Islet precursor cell (in vitro differentiated cells): ENCODE data around the gene CENPX.

Source experiments
- DNase-seq: peaks from one replicate; pipeline ENCODE4 v3.0.0-alpha.2; 2018

The CENPX gene

DNA sequence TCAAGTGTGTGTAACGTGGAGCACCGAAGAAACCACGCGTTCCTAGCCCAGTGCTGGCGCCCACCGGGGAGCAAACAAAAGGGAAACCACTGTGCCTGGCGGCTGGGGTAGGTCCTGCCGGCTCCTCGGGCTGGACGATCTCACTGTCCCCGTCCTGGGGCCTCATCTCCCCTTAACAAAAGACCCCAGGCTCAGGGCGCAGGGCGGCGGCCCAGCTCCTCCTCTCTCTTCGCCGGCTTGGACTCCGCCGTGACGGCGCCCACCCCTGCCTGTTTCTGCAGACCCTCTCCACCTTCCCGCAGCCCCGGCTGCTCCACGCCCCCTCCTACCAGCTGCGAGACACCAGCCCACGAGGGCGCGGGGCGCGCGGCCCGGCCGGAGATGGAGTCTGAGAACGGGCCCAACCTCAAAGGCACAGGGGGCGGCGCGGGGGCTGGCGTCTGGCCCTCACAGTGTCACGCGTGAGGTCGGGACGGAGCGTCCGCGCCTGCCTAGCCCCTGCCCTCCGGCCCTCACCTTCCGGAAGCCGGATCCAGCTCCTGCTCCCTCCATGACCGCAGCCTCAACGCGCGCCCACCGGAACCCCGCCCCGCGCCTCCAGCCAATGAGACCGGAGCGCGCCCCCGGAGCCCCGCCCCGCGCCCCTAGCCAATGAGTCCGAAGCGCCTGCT, at the start of gene CENPX:
Gene CENPX, minus strand, starts transcription at position 569 of the 671 bp plus-strand sequence. Its CDS starts 17 bp downstream, at position 552.
- DNase-seq, result no peak

DNA sequence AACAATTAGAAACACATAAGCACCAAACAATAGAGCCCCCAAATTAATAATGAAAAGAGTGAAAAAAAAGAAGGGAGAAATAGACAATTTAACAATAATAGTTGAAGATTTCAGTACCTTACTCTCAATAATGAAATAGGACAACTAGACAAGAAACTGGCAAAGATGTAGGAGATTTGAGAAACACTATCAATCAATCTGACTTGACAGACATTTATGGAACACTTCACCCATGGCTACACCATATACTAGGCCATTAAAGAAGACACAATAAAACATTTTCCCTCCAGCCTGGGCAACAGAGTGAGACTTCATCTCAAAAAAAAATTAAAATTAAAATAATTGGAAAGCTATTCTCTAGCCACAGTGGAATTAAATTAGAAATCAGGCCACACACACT, 47.9 kb upstream of the CENPX start:
- DNase-seq, result no peak

GRCh38 chr17:82065638-82066303, 43.1 kb upstream of the CENPX start, which contains the start of gene DUS1L:
TSS of gene DUS1L (minus strand) at chr17:82065804. CDS start at chr17:82065059, 745 bp downstream.
- no peak for DNase-seq

DNA sequence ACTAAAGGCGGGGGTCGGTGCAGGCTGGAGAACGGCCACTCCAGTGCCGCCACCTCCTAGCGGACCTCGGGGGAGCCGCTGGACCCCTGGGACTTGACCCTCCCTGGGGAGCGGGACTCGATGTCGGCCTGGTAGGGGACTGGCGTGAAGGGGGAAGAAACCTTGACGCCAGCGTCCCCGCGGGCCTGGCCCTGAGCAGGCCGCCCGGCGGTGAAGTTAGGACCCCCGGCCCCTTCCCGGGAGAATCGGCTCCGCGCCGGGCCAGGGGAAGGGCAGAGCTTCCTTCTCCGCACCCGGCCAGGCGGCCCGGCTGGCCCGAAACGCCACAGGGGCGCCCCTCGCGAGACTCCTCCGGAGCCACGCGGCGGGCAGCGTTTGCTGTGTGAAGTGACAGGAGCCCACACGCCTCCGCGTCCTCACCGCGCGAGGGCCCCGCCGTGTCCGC, 42.5 kb upstream of the CENPX start:
- no peak for DNase-seq

GRCh38 chr17:82064433-82065192, 41.9 kb upstream of the CENPX start:
- no peak for DNase-seq

- DNase-seq, result no peak
Observed at GRCh38 chr17:82063424-82064415, 41.0 kb upstream of the CENPX start.

DNA sequence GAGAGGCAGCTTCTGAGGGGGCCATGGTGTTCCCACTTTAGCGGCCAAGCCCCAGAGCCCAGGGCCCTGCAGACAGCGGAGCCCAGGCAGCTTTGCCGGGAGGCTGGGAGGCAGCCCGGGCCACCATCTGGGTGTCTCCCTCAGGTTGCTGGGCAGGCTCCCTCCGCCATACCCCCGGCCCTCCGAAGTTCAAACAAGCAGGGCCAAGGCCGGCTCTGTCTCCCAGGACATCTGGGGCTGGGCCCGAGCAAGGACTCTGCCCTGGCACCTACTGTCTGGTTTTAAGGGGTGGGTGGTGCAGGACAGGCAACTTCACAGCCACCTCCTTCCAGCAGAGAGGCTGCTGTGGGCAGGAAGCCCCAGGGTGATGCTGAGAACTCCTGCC, 40.3 kb upstream of the CENPX start:
- DNase-seq, result no peak

GRCh38 chr17:82062076-82062983, 39.7 kb upstream of the CENPX start:
- no peak for DNase-seq

- DNase-seq, result no peak
Observed at GRCh38 chr17:82061047-82061925, 38.6 kb upstream of the CENPX start.

DNA sequence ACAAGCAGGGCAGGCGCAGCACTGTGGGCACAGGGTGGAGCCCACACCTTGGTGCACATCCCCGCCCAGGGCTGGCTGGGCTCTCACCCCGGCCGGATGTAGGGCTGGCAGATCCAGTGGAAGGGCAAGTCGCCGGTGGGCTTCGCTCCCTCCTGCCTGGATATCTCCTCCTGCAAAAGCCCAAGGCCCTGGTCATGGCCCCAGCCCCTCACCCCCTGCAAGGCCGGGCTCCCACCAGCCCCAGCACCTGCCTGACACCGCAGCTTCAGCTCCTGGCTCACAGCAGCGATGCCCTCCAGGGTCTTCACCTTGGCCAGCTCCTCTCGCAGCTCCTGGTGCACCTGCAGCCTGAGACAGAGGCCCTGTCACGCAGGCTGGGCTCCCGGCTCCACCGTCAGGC, 37.9 kb upstream of the CENPX start:
- DNase-seq, result no peak

DNA sequence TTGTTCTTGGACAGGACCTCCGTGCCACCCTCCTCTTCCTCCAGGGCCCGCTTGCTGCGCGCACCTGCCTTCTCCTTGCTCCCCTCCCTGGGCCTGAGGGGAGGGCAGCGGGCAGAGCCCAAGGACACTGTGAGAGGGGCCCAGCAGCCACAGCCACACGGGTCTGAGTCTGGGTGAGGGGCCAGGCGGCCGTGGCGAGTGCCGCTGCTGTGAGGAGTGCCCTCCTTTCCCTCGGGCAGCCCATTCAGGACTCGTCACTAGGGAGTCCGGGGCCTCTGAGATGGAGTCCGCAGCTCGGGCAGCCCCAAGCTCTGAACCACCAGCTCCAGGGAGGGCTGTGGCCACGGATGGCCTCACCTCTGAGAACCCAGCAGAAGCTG, 37.3 kb upstream of the CENPX start:
- no peak for DNase-seq

- DNase-seq, result no peak
Observed at GRCh38 chr17:82059272-82060000, 36.8 kb upstream of the CENPX start.

- no peak for DNase-seq
Observed at GRCh38 chr17:82058855-82059249, 36.2 kb upstream of the CENPX start.

- DNase-seq, result no peak
Observed at GRCh38 chr17:82058230-82058854, 35.7 kb upstream of the CENPX start.

DNA sequence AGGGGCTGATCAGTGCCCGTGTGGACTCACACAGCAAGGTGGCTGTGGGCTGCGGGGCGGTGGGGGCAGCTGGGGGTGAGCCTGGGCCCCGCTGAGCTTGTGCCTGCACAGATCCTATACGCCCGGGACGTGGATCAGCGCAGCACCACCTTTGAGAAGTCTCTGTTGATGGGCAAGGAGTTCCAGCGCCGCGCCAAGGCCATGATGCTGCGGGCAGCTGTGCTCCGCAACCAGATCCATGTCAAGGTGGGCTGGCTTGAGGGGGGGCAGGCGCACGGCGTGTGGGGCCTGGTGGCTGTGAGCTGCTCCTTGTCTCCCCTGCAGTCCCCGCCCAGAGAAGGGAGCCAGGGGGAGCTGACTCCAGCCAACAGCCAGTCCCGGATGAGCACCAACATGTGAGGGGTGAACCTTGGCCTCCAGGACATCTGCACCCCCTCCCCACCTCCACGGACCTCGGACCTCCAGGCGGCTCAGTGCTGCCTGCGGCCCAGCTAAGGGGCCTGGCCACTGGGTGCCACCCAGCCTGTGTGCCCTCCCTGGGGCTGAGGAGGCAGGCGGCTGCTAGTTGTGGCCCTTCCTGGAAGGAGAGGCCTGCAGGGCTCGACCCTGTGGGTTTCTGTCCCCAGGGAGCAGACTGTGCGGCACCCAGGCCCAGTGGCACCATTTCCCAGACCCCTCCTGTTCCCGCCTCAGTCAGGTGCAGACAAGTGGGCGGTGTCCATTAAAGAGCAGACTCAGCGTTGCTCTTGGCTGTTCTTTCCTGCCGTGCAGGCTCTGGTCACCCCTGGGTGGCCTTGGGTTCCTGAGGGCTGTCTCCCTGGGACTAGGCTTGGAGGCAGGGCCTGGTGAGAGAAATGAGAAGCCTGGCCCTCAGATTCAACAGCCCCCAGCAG, 34.3 kb upstream of the CENPX start:
- DNase-seq, result no peak

DNA sequence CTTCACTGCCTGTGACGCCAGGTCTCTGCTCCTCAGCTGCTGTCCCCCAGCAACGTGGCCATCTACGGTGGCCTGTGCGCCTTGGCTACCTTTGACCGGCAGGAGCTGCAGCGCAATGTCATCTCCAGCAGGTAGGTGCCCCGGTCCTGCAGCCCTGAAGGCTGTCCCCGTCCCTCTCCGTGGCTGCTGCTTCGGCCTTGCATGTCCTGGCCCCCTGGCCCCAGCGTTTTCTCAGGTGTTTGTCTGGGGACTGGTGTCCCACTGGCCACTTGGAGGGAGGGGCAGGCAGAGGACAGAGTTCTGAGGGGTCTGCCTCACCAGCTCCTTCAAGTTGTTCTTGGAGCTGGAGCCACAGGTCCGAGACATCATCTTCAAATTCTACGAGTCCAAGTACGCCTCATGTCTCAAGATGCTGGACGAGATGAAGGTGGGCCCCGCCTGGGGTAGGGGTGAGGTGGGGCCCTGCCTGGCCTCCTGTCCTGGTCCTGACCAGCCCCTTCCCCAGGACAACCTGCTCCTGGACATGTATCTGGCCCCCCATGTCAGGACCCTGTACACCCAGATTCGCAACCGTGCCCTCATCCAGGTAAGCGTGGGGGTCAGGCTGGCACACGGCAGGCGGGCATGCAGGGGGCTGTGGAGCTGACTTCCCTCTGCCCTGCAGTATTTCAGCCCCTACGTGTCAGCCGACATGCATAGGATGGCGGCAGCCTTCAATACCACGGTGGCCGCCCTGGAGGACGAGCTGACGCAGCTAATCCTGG, 33.5 kb upstream of the CENPX start:
- no peak for DNase-seq
